Mesothelial cell of epicardium (in vitro differentiated cells): ENCODE data around the gene SSC5D. TPM values are rescaled to one million over a fixed set of nuclear protein-coding genes. Genes with fewer than 3 reads are reported as not detected.
"Not testable (repeated sequence)": the region's sequence is repeated elsewhere in the genome, so short reads cannot be mapped to it uniquely, and the experiment has no call there.

ENCODE experiments used
- DNase-seq, 2 experiments: peaks; one replicate each; pipeline ENCODE4 v3.0.0; 2021; ENCODE audit warnings: low spot score in 2 of 2; ENCODE audit not compliant: unreplicated experiment in 2 of 2
- H3K27ac Mint-ChIP-seq: 2 replicates; pipeline ENCODE4 v1.8.0; 2021; ENCODE audit warnings: mixed read lengths
- H3K27me3 Mint-ChIP-seq: 2 replicates; pipeline ENCODE4 v1.8.0; 2021; ENCODE audit warnings: low read depth, mixed read lengths
- H3K36me3 Mint-ChIP-seq: 2 replicates; pipeline ENCODE4 v1.8.0; 2021; ENCODE audit warnings: mixed read lengths
- H3K4me1 Mint-ChIP-seq: 2 replicates; pipeline ENCODE4 v1.8.0; 2021; ENCODE audit warnings: mixed read lengths
- H3K4me3 Mint-ChIP-seq: 2 replicates; pipeline ENCODE4 v1.8.0; 2021; ENCODE audit warnings: mild to moderate bottlenecking, moderate library complexity, mixed read lengths
- H3K9me3 Mint-ChIP-seq: 2 replicates; pipeline ENCODE4 v1.8.0; 2021; ENCODE audit warnings: mixed read lengths
- CTCF ChIP-seq: fragments of 200-600 bp; sonication (generic); IDR thresholded peaks from one replicate; pipeline ENCODE4 v1.5.0; 2021; ENCODE audit warnings: antibody characterized with exemption; ENCODE audit not compliant: unreplicated experiment
- total RNA-seq: library from RNA; stranded (reverse); gene quantifications from 3 replicates; pipeline ENCODE4 v1.2.1, GENCODE V29; 2021

Gene SSC5D
- total RNA-seq, 1 donor from 2014 or later: 7.0 TPM

DNA sequence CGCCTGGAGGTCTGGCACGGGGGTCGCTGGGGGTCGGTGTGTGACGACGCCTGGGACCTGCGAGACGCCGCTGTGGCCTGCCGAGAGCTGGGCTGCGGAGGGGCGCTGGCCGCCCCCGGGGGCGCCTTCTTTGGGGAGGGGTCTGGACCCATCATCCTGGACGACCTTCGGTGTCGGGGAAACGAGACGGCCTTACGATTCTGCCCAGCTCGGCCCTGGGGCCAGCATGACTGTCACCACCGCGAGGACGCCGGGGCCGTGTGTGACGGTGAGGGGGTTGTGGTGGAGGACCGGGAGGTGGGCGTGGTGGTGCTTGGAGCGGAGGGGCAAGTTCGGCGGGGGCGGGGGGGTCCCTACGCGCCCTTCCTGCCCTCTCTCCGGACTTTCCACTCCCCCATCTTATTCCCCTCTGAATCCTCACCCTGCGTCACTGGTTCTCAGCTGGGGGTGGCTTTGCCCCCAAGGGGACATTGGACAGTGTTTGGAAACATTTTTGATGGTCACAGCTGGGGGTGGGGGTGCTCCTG is 5.5 kb downstream of the SSC5D start:
- Mint-ChIP-seq H3K27me3 (no peaks in the 10 kb centered on the region), H3K9me3 (no peaks in the 10 kb centered on the region), H3K4me3 (no peak overlapping the region), H3K27ac (no peak overlapping the region), H3K4me1 (peaks cover 14% of the 10 kb centered on the region), H3K36me3 (no peaks in the 10 kb centered on the region)
- no peak for DNase-seq
- TF ChIP-seq CTCF: no peak

GRCh38 chr19:55494172-55494761 is 6.0 kb downstream of the SSC5D start:
- Mint-ChIP-seq H3K4me1 (peaks cover 20% of the 10 kb centered on the region), H3K9me3 (no peaks in the 10 kb centered on the region), H3K27me3 (no peaks in the 10 kb centered on the region), H3K36me3 (no peaks in the 10 kb centered on the region), H3K4me3 (no peak overlapping the region), H3K27ac (no peak overlapping the region)
- no peak for DNase-seq
- TF ChIP-seq CTCF: no peak

GRCh38 chr19:55495646-55496349 is 7.6 kb downstream of the SSC5D start:
- no peak overlapping the region for H3K27ac Mint-ChIP-seq
- no peak overlapping the region for H3K4me3 Mint-ChIP-seq
- peaks cover 20% of the 10 kb centered on the region for H3K4me1 Mint-ChIP-seq
- no peak for TF ChIP-seq CTCF
- H3K9me3 Mint-ChIP-seq: no peaks in the 10 kb centered on the region
- no peak for DNase-seq
- no peaks in the 10 kb centered on the region for H3K27me3 Mint-ChIP-seq
- no peaks in the 10 kb centered on the region for H3K36me3 Mint-ChIP-seq

DNA sequence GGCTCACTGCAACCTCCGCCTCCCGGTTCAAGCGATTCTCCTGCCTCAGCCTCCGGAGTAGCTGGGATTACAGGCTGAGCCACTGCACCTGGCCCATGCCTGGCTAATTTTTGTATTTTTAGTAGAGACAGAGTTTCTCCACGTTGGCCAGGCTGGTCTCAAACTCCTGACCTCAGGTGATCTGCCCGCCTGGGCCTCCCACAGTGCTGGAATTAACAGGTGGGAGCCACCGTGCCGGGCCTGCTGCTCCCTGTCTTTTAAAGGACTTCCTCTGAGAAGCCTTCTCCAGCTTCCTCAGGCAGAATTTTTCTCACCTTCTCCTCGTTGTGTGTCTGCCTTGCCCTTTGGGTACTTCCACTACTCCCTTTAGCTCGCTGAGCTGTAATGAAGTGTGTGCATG is 8.6 kb downstream of the SSC5D start:
- DNase-seq, H3K36me3 Mint-ChIP-seq, H3K27me3 Mint-ChIP-seq, H3K4me3 Mint-ChIP-seq, H3K9me3 Mint-ChIP-seq, H3K27ac Mint-ChIP-seq: not testable (repeated sequence)
- peaks cover 20% of the 10 kb centered on the region for H3K4me1 Mint-ChIP-seq

- no peak for TF ChIP-seq CTCF
- no peak for DNase-seq
- no peaks in the 10 kb centered on the region for H3K9me3 Mint-ChIP-seq
- H3K4me3 Mint-ChIP-seq: no peak overlapping the region
- H3K36me3 Mint-ChIP-seq: no peaks in the 10 kb centered on the region
- H3K27me3 Mint-ChIP-seq: peaks cover 4% of the 10 kb centered on the region
- H3K4me1 Mint-ChIP-seq: peaks cover 17% of the 10 kb centered on the region
- H3K27ac Mint-ChIP-seq: no peak overlapping the region
These were observed 9.5 kb downstream of the SSC5D start for GRCh38 chr19:55497763-55498162.

- Mint-ChIP-seq H3K4me3 (no peak overlapping the region), H3K27me3 (peaks cover 7% of the 10 kb centered on the region), H3K36me3 (no peaks in the 10 kb centered on the region)
These were observed 10.1 kb downstream of the SSC5D start for GRCh38 chr19:55498246-55498840.

More at GRCh38 chr19:55498246-55498840, 10.1 kb downstream of the SSC5D start:
- no peak for DNase-seq
- Mint-ChIP-seq H3K27ac (no peak overlapping the region), H3K4me1 (peaks cover 17% of the 10 kb centered on the region), H3K9me3 (no peaks in the 10 kb centered on the region)
- TF ChIP-seq CTCF: no peak
